Gastrocnemius medialis (tissue), 4 donors: ENCODE measurements around the gene TMEM234.

Experiments
- CTCF ChIP-seq, 5 experiments: fragments of 450-650 bp in 3 of 5; fragments of 200-600 bp in 2 of 5; sonication (generic) in 2 of 5; IDR thresholded peaks in 4 of 5; conservative IDR thresholded peaks in 1 of 5; 1 replicate in 4 of 5; 2 replicates in 1 of 5; pipeline ENCODE4 v1.5.1; 2016 to 2019; ENCODE audit warnings: antibody characterized with exemption in 5 of 5, mild to moderate bottlenecking in 3 of 5, moderate library complexity in 3 of 5
- POLR2A ChIP-seq, 2 donors: fragments of 450-650 bp; IDR thresholded peaks; one replicate each; pipeline ENCODE4 v1.6.1; 2017; ENCODE audit warnings: antibody characterized with exemption in 2 of 2, mild to moderate bottlenecking in 2 of 2, moderate library complexity in 2 of 2

- peak; percentile 21 to 32 for TF ChIP-seq POLR2A (IDR thresholded peaks at IDR 0.05)
- no peak for TF ChIP-seq CTCF (IDR thresholded peaks at IDR 0.05 in 4 of 5, conservative IDR thresholded peaks at IDR 0.05 in 1 of 5)
These were observed 19.0 kb upstream of the TMEM234 start for GRCh38 chr1:32241001-32241763.
